ENCODE results near the gene ADCY3. TPM values are rescaled to one million over a fixed set of nuclear protein-coding genes. Genes with fewer than 3 reads are reported as not detected.

The ADCY3 gene
- total RNA-seq, 2 experiments from 2014 or later: 46.3 to 47.9 TPM

GRCh38 chr2:24894750-24895149, 25.3 kb downstream of the ADCY3 start:
- DNase-seq (no peak), ATAC-seq (no peak)
- H3K36me3 Mint-ChIP-seq (ENCODE audit: low read depth): peaks cover 55% of the 10 kb centered on the region
- no peak overlapping the region for H3K27ac Mint-ChIP-seq
- peaks cover 29% of the 10 kb centered on the region for H3K9me3 Mint-ChIP-seq
- ChIA-PET CTCF (no interaction called here), POLR2A (no interaction called here)
- no peak overlapping the region for H3K4me3 Mint-ChIP-seq
- intact Hi-C loops (cut with micrococcal nuclease): no loop called here
- H3K4me1 Mint-ChIP-seq (ENCODE audit: low read depth): no peaks in the 10 kb centered on the region
- H3K27me3 Mint-ChIP-seq: no peaks in the 10 kb centered on the region
- no peak for TF ChIP-seq CTCF (IDR thresholded peaks at IDR 0.05)

GRCh38 chr2:24893934-24894333, 26.1 kb downstream of the ADCY3 start:
- intact Hi-C loops (cut with micrococcal nuclease): no loop called here
- DNase-seq: no peak
- H3K4me1 Mint-ChIP-seq (ENCODE audit: low read depth): no peaks in the 10 kb centered on the region
- no peak overlapping the region for H3K27ac Mint-ChIP-seq
- no peaks in the 10 kb centered on the region for H3K27me3 Mint-ChIP-seq
- no peak for ATAC-seq
- peaks cover 29% of the 10 kb centered on the region for H3K9me3 Mint-ChIP-seq
- ChIA-PET POLR2A (no interaction called here), CTCF (no interaction called here)
- H3K4me3 Mint-ChIP-seq: no peak overlapping the region
- peaks cover 51% of the 10 kb centered on the region for H3K36me3 Mint-ChIP-seq (ENCODE audit: low read depth)
- no peak for TF ChIP-seq CTCF (IDR thresholded peaks at IDR 0.05)

- Mint-ChIP-seq H3K27ac (no peak overlapping the region), H3K36me3 (ENCODE audit: low read depth) (peaks cover 46% of the 10 kb centered on the region), H3K4me3 (no peak overlapping the region), H3K27me3 (no peaks in the 10 kb centered on the region), H3K9me3 (peaks cover 29% of the 10 kb centered on the region), H3K4me1 (ENCODE audit: low read depth) (no peaks in the 10 kb centered on the region)
- DNase-seq (no peak), ATAC-seq (no peak)
- ChIA-PET CTCF (no interaction called here), POLR2A (no interaction called here)
- intact Hi-C loops (cut with micrococcal nuclease): no loop called here
- TF ChIP-seq CTCF (IDR thresholded peaks at IDR 0.05): no peak
Measured at GRCh38 chr2:24892928-24893327, 27.1 kb downstream of the ADCY3 start.

- TF ChIP-seq CTCF (IDR thresholded peaks at IDR 0.05): no peak
- ChIA-PET POLR2A (no interaction called here), CTCF (interaction anchor here (1.5 kb wide), 1 partner anchor 35 kb away, joined by 4 read pairs; no protein-coding TSS in a partner anchor)
- intact Hi-C loops (cut with micrococcal nuclease): no loop called here
- H3K9me3 Mint-ChIP-seq: peaks cover 18% of the 10 kb centered on the region
- no peaks in the 10 kb centered on the region for H3K27me3 Mint-ChIP-seq
- DNase-seq (no peak), ATAC-seq (no peak)
- H3K27ac Mint-ChIP-seq: no peak overlapping the region
- no peak overlapping the region for H3K4me3 Mint-ChIP-seq
- H3K4me1 Mint-ChIP-seq (ENCODE audit: low read depth): no peaks in the 10 kb centered on the region
- H3K36me3 Mint-ChIP-seq (ENCODE audit: low read depth): peaks cover 32% of the 10 kb centered on the region
Measured at GRCh38 chr2:24891201-24891600, 28.8 kb downstream of the ADCY3 start.

GRCh38 chr2:24889221-24889620, 30.8 kb downstream of the ADCY3 start:
- Mint-ChIP-seq H3K27me3 (no peaks in the 10 kb centered on the region), H3K27ac (no peak overlapping the region), H3K4me1 (ENCODE audit: low read depth) (no peaks in the 10 kb centered on the region), H3K9me3 (peaks cover 4% of the 10 kb centered on the region), H3K36me3 (ENCODE audit: low read depth) (peaks cover 23% of the 10 kb centered on the region), H3K4me3 (no peak overlapping the region)
- intact Hi-C loops (cut with micrococcal nuclease): no loop called here
- no peak for DNase-seq
- CTCF ChIA-PET: no interaction called here
- no peak for TF ChIP-seq CTCF (IDR thresholded peaks at IDR 0.05)
- POLR2A ChIA-PET: no interaction called here
- ATAC-seq: no peak
